GM18505 (cell line): Measurements from ENCODE around the gene ZNF548.
"Not testable (repeated sequence)": the region's sequence is repeated elsewhere in the genome, so short reads cannot be mapped to it uniquely, and the experiment has no call there.

ENCODE experiments used
- ATAC-seq: cut with Tn5 transposase; IDR thresholded peaks from one replicate; pipeline ENCODE4 v1.9.1; 2021; ENCODE audit not compliant: unreplicated experiment
- POLR2A ChIP-seq: IDR thresholded peaks from 4 replicates; pipeline ENCODE4 v1.6.1; 2011; ENCODE audit warnings: borderline replicate concordance; ENCODE audit not compliant: insufficient read depth, insufficient read length; ENCODE audit errors: extremely low read depth

ZNF548 gene

GRCh38 chr19:57374179-57374578 lies 15.5 kb upstream of the ZNF548 start:
- TF ChIP-seq POLR2A = no peak
- ATAC-seq = no peak

- not testable (repeated sequence) for ATAC-seq
Observed at GRCh38 chr19:57374647-57375046, 15.0 kb upstream of the ZNF548 start.

GRCh38 chr19:57376151-57376550 lies 13.5 kb upstream of the ZNF548 start:
- no peak for TF ChIP-seq POLR2A
- ATAC-seq = no peak

GRCh38 chr19:57377498-57378146 lies 12.0 kb upstream of the ZNF548 start:
- TF ChIP-seq POLR2A = no peak
- no peak for ATAC-seq

GRCh38 chr19:57380923-57381322 lies 8.7 kb upstream of the ZNF548 start:
- ATAC-seq = no peak
- TF ChIP-seq POLR2A = no peak

GRCh38 chr19:57382806-57383488 lies 6.7 kb upstream of the ZNF548 start:
- no peak for ATAC-seq
- no peak for TF ChIP-seq POLR2A

GRCh38 chr19:57389194-57389729 lies 392 bp upstream of the ZNF548 start:
- no peak for TF ChIP-seq POLR2A
- no peak for ATAC-seq

DNA sequence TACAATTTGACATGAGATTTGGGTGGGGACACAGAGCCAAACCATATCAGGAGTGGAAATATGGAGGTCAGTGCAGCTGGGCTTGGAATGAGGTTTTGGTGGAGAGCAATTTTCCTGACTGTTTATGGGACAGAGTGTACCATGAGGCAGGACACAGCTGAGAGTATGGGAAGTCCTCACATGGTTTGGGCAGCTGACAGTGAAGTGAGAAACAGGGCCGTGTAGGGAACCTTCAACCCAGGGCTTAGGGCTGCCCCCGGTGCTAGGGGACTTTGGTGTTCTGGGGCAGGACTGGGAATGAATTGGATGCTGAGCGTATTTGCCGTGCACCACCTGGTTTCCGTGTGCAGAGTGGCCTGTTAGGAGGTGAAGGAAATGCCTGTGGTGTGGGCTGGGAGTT lies 6.1 kb downstream of the ZNF548 start:
- ATAC-seq = no peak

DNA sequence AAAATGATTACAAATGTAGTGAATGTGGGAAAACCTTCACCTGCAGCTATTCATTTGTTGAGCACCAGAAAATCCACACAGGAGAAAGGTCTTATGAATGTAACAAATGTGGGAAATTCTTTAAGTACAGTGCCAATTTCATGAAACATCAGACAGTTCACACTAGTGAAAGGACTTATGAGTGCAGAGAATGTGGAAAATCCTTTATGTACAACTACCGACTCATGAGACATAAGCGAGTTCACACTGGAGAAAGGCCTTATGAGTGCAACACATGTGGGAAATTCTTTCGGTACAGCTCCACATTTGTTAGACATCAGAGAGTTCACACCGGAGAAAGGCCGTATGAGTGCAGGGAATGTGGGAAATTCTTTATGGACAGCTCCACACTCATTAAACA lies 9.2 kb downstream of the ZNF548 start:
- TF ChIP-seq POLR2A = no peak
- ATAC-seq = no peak

More for the DNA sequence above, 6.1 kb downstream of the ZNF548 start:
- no peak for TF ChIP-seq POLR2A

DNA sequence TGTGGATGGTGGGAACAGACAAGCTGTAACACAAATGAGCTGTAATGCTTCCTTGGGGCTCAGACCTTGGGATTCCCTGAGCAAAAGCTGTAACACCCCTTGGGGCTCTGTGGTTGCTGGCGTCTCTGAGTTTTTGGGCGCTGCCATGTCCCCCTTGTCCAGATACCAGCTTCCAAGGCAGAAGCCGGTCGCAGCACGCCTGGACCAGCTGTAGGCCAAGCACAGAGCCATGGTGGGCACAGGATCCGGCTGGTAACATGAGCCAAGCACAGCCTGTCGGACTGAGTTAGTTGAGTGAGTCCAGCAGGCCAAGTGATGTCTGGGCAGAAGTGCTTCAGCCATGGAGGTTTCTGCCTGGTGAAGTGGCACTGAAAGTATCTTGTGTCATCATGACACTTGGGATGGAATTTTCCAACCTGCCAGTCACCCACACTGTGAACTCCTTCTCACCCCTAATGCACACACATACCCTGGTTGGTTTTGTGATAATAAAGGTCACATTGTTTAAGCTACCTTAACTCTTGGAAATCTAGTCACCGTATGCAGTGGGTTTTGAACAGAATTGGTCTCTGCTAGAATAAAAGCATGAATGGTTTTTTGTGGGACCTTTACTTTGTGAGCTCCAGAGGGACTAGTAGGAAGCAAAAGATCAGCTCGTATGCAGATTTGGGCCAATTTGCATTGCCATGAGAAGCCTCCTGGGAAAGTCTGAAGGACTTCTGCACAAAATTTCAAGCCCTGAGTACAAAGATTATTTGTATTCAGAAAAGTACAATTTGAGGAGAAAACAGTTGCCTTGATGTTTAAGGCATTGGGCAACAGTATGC lies 14.3 kb downstream of the ZNF548 start:
- ATAC-seq = no peak
- TF ChIP-seq POLR2A = no peak

DNA sequence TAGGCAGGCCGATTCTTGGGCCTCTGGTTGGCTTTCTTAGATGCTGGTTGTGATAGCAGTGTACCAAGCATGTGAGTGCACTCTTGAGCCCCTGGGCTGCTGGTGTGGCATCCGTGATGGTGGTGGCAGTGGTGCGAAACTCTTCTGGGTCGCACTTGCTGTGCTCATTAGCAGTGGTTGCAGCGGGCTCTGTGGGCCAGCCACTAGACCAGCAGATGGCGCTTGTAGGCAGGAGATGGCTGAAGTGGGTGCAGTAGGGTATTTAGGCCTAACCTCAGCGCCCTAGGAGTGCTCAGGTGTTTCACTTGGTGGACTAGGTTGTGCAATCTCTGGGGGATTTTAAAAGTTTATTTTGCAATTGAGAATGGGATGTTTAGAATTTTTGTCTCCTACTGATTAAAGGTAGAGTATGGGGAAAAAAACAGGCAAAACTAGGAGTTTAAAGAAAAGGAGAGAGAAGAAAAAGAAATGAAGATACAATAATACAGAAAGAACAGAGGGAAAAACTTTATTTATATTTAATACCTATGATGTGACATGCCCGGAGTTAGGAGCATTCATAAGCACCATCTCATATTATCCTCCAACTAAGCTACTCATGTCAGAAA lies 17.0 kb downstream of the ZNF548 start:
- ATAC-seq = no peak
- no peak for TF ChIP-seq POLR2A

GRCh38 chr19:57410877-57411671 lies 21.4 kb downstream of the ZNF548 start, which contains the start of gene ZNF17:
Gene ZNF17, plus strand, starts transcription at chr19:57411161. Its CDS starts 2,455 bp downstream, at chr19:57413616.
- peak; percentile 74 for TF ChIP-seq POLR2A
- ATAC-seq = peak; percentile 95

DNA sequence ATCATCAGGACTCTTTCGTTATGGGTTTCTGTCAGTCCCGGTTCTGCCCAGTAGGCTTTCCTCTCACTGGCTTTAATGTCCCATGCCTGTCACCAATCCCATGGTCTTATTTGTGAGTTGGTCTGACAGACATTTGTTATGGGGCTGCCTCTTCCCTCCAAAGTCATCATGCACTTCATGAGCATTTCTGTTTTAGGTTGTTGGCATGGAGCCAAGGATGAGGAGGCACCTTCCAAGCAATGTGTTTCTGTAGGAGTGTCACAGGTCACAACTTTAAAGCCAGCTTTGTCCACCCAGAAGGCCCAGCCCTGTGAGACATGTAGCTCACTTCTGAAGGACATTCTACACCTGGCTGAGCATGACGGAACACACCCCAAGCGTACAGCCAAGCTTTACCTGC lies 29.8 kb downstream of the ZNF548 start:
- ATAC-seq = no peak
- TF ChIP-seq POLR2A = no peak

DNA sequence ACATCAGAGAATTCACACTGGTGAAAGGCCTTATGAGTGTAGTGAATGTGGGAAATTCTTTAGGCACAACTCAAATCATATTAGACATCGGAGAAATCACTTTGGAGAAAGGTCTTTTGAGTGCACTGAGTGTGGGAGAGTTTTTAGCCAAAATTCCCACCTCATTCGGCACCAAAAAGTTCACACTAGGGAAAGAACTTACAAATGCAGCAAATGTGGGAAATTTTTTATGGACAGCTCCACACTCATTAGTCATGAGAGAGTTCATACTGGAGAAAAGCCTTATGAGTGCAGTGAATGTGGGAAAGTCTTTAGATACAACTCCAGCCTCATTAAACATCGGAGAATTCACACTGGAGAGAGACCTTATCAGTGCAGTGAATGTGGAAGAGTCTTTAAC lies 31.4 kb downstream of the ZNF548 start:
- no peak for TF ChIP-seq POLR2A
- ATAC-seq = no peak
